MM.1S (cell line): ENCODE results near the gene DPYSL4.

Experiments
- DNase-seq: peaks from one replicate; pipeline ENCODE4 v3.0.0-alpha.2; 2015
- H2AFZ ChIP-seq: fragments of 300-600 bp; sonication (generic); 2 replicates; pipeline ENCODE4 v1.6.0; 2016; ENCODE audit warnings: antibody characterized with exemption, low read length
- H3F3A ChIP-seq: fragments of 300-600 bp; sonication (generic); 2 replicates; pipeline ENCODE4 v1.6.1; 2016; ENCODE audit warnings: mild to moderate bottlenecking, antibody characterized with exemption, low read length, moderate library complexity, mixed read lengths; ENCODE audit not compliant: insufficient read depth
- H3K27ac ChIP-seq: fragments of 300-600 bp; sonication (generic); 2 replicates; pipeline ENCODE4 v1.5.1; 2016; ENCODE audit warnings: mild to moderate bottlenecking, low read length
- H3K27me3 ChIP-seq: fragments of 300-600 bp; sonication (generic); replicated peaks from 2 replicates; pipeline ENCODE4 v1.6.0; 2016; ENCODE audit warnings: low read length; ENCODE audit not compliant: insufficient read depth
- H3K36me3 ChIP-seq: fragments of 300-600 bp; sonication (generic); replicated peaks from 2 replicates; pipeline ENCODE4 v1.6.1; 2016; ENCODE audit warnings: mild to moderate bottlenecking, low read length, mixed read lengths; ENCODE audit not compliant: insufficient read depth
- H3K4me1 ChIP-seq: fragments of 300-600 bp; sonication (generic); 2 replicates; pipeline ENCODE4 v1.6.1; 2016; ENCODE audit warnings: low read length, mixed read lengths
- H3K4me2 ChIP-seq: fragments of 300-600 bp; sonication (generic); 2 replicates; pipeline ENCODE4 v1.6.0; 2016; ENCODE audit warnings: low read depth, low read length
- H3K4me3 ChIP-seq: fragments of 300-600 bp; sonication (generic); 2 replicates; pipeline ENCODE4 v1.5.1; 2016; ENCODE audit warnings: low read length, mixed read lengths
- H3K79me2 ChIP-seq: fragments of 300-600 bp; sonication (generic); 2 replicates; pipeline ENCODE4 v1.6.1; 2016; ENCODE audit warnings: mixed run types, low read length, mixed read lengths
- H3K9ac ChIP-seq: fragments of 300-600 bp; sonication (generic); 2 replicates; pipeline ENCODE4 v1.6.1; 2016; ENCODE audit warnings: low read length, mixed read lengths
- H3K9me2 ChIP-seq: fragments of 300-600 bp; sonication (generic); replicated peaks from 2 replicates; pipeline ENCODE4 v1.6.1; 2016; ENCODE audit warnings: mild to moderate bottlenecking, low read length, mixed read lengths; ENCODE audit not compliant: insufficient read depth
- H3K9me3 ChIP-seq: fragments of 300-600 bp; sonication (generic); replicated peaks from 2 replicates; pipeline ENCODE4 v1.6.1; 2016; ENCODE audit warnings: mild to moderate bottlenecking, low read length, mixed read lengths; ENCODE audit not compliant: insufficient read depth
- H4K20me1 ChIP-seq: fragments of 300-600 bp; sonication (generic); 2 replicates; pipeline ENCODE4 v1.6.1; 2016; ENCODE audit warnings: mild to moderate bottlenecking, low read length, moderate library complexity, mixed read lengths; ENCODE audit not compliant: insufficient read depth
- CTCF ChIP-seq: fragments of 300-600 bp; sonication (generic); IDR thresholded peaks from 2 replicates; pipeline ENCODE4 v1.5.1; 2016; ENCODE audit warnings: antibody characterized with exemption, low read length, mixed read lengths
- EZH2 ChIP-seq: fragments of 300-600 bp; sonication (generic); optimal IDR thresholded peaks from 2 replicates; pipeline ENCODE3; 2017; ENCODE audit warnings: low read depth, mild to moderate bottlenecking, antibody characterized with exemption, low read length, mixed read lengths
- EZH2phosphoT487 ChIP-seq: fragments of 300-600 bp; sonication (generic); IDR thresholded peaks from 2 replicates; pipeline ENCODE4 v1.6.1; 2018; ENCODE audit warnings: antibody characterized with exemption, low read length

Gene DPYSL4

DNA sequence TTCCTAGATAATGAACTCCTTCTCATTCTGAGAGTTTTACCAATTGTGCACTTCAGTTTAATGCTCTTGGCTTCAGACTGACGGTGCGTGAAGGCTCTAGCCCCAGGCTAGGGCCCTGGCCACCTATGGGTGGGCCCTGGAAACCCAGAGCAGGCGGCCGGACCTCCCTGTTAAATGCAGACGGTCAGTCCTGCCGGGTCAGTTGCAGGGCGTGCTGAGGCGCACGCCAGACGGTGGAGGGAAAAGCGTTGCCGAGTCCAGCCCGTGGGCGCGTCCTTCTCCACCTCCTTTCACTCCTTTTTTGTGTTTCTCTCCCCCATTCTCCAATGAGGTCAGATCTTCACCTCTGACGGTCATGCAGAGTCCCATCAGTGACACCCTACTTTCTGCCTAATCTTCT, 2.3 kb downstream of the DPYSL4 start:
- no peaks in the 10 kb centered on the region for H3K79me2 ChIP-seq
- H3K9ac ChIP-seq, result no peak overlapping the region
- no peaks in the 10 kb centered on the region for H3K9me2 ChIP-seq
- H3F3A ChIP-seq, result no peaks in the 10 kb centered on the region
- no peak for TF ChIP-seq CTCF
- TF ChIP-seq EZH2, result no peak
- TF ChIP-seq EZH2phosphoT487, result no peak
- no peak overlapping the region for H3K27ac ChIP-seq
- 0 out of 2 replicates have a peak, but pooled peaks cover 6% of the 10 kb centered on the region for H3K4me1 ChIP-seq
- no peak for DNase-seq
- peaks cover 22% of the 10 kb centered on the region for H3K27me3 ChIP-seq
- no peaks in the 10 kb centered on the region for H4K20me1 ChIP-seq
- H3K4me2 ChIP-seq, result no peak overlapping the region
- no peak overlapping the region for H2AFZ ChIP-seq
- no peak overlapping the region for H3K4me3 ChIP-seq
- H3K36me3 ChIP-seq, result no peaks in the 10 kb centered on the region
- no peaks in the 10 kb centered on the region for H3K9me3 ChIP-seq

DNA sequence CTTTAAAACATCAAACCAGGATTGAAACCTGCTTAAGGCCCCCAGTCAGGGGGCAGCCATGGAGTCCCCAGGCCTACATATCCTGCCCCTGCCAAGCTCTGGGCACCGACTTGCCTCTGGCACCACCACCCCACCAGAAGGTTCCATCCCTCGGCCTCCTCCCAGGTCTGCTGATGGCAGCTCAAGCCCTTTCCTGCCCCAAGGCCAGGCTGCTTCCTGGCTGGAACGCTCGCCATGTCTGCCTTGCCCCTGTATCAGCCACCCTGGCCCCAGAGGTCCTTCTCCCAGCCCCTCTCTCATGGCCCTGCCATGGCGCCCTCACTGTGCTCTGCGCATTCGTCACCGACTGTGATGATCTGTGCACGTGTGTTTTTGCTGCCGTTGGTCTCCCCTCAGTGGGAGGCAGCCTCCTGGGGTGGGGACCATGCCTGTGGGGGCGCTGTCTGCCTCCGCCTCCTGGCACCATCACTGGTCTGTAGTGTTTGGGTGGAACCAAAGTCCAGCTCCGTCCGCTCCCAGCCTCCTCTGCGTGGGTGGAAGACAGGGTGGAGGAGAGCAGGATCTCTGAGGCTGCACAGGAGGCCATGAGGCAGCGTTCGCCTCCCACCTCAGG, 3.2 kb downstream of the DPYSL4 start:
- Histone ChIP-seq H3K36me3 (no peaks in the 10 kb centered on the region), H3F3A (no peaks in the 10 kb centered on the region), H3K9ac (no peak overlapping the region), H3K4me2 (no peak overlapping the region), H3K4me1 (0 out of 2 replicates have a peak, but pooled peaks cover 6% of the 10 kb centered on the region), H4K20me1 (no peaks in the 10 kb centered on the region), H3K79me2 (no peaks in the 10 kb centered on the region), H3K27me3 (peaks cover 22% of the 10 kb centered on the region), H3K9me2 (no peaks in the 10 kb centered on the region), H3K4me3 (no peak overlapping the region), H3K9me3 (no peaks in the 10 kb centered on the region), H2AFZ (no peak overlapping the region), H3K27ac (no peak overlapping the region)
- DNase-seq, result no peak
- no peak for TF ChIP-seq CTCF
- TF ChIP-seq EZH2phosphoT487, result no peak
- TF ChIP-seq EZH2, result no peak

DNA sequence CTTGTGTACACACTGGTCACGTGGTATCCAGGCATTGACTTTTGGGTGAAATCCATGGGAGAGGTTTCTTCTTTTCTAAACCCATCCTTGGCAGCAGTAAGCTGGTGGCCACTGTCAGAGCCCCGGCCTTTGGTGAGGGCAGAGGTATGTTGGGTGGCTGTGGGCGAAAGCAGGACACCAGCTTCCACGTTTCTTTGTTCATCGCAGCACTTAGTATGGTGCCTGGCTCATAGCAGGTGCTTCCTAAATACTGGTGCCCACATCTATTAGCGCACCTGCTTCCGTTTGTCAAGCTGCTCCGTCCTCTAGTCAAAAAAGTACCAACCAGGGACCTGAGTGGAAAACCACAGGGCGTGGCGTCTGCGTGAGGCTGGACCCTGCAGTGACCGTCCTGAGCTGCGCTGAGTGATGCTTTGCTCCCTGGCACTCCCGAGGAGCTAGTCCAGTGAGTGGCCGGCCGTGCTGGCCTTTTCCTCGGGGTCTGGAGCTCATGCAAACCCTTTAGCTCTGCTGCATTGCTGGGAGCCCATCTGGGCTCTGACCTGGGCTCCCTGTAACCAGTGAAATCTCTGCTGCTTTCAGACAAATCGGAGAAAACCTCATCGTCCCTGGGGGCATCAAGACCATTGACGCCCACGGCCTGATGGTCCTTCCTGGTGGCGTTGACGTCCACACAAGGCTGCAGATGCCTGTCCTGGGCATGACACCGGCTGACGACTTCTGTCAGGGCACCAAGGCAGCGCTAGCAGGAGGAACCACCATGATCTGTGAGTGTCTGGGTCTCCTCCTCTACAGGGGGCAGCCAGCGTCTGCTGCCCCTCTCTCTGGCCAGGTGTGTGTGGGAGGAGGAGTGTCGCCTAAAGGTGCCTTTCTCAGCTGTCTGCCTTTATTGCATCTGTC, 5.6 kb downstream of the DPYSL4 start:
- no peaks in the 10 kb centered on the region for H4K20me1 ChIP-seq
- no peaks in the 10 kb centered on the region for H3F3A ChIP-seq
- H3K9me2 ChIP-seq, result no peaks in the 10 kb centered on the region
- H3K27me3 ChIP-seq, result peaks cover 22% of the 10 kb centered on the region
- no peaks in the 10 kb centered on the region for H3K79me2 ChIP-seq
- no peaks in the 10 kb centered on the region for H3K9me3 ChIP-seq
- TF ChIP-seq EZH2phosphoT487 (no peak), EZH2 (no peak), CTCF (no peak)
- H3K4me3 ChIP-seq, result no peak overlapping the region
- peak overlapping the region; percentile 12; the same call in 1 of the 2 replicates for H3K27ac ChIP-seq
- H3K4me2 ChIP-seq, result 0 out of 2 replicates have a peak overlapping the region, but pooled peaks have one; percentile 18
- no peak overlapping the region for H3K9ac ChIP-seq
- H3K36me3 ChIP-seq, result no peaks in the 10 kb centered on the region
- peak; percentile 62 for DNase-seq
- H3K4me1 ChIP-seq, result 0 out of 2 replicates have a peak, but pooled peaks cover 6% of the 10 kb centered on the region
- H2AFZ ChIP-seq, result no peak overlapping the region
